Putamen (tissue), 1 donor: ENCODE measurements around the gene PORCN.

Experiments used
- DNase-seq: peaks from one replicate; pipeline ENCODE4 v3.0.0-alpha.2; 2016; ENCODE audit warnings: low spot score

PORCN gene

DNA sequence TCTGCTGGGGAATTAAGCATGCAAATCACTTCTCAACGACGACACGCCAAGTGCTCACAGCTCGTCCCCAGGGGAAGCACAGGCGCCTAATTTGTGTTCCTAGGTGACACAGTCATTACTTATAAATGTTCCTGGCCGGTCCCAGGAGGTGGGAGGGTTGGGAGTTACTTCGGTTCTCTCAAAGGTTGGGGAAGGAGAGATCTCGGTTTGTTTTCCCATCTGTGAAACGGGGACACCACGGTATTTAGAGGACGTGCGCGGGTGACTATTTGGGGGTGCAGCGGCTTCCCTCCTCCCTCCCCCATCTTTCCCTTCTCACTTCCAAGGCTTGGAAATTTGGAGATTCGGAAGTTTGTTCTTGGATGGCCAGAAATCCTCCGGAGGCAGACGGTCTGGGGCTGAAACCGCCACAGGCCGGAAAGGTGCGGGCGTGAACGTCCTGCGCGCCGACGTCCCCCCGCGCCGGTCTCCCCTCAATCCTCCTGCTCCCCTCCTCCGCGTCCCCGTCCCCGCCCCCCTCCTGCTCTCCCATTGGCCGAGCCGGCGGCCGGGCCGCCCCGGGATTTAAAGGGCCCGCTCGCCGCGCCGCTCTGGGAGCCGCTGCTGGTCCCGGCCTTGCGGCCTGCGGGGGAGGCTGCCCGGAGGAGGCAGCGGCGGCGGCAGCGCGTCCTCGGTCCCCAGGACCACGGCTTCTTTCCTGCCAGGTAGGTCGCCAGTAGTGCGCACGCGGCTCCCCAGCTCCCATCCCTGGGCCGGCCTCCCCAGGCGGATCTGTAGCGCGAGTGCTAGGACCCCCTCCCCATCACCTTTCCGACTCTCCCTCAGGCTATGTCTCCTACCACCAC, at the start of gene PORCN:
TSS of gene PORCN (plus strand) at position 593 of the 845 bp plus-strand sequence. CDS start 829 bp downstream, outside the sequence.
- peak; percentile 78 for DNase-seq

DNA sequence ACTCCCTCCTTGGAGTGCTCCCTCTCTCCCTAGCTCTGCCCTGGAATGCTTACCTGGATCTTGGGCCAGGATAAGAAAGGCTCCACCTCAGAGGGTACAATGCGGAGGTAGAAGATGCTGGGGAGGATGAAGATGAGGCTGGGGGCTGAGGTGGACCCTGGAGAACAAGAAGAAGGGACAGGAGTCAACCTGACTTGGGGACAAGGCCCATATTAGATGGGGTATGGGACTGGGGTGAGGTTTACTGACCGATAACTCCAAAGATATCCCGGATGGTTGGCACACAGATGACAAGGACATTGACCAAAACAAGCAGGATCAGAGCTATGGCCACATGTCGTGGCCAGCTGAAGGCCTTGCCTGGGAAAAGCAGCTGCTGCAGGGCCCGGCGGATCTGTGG, 49.3 kb upstream of the PORCN start:
- DNase-seq: no peak

DNA sequence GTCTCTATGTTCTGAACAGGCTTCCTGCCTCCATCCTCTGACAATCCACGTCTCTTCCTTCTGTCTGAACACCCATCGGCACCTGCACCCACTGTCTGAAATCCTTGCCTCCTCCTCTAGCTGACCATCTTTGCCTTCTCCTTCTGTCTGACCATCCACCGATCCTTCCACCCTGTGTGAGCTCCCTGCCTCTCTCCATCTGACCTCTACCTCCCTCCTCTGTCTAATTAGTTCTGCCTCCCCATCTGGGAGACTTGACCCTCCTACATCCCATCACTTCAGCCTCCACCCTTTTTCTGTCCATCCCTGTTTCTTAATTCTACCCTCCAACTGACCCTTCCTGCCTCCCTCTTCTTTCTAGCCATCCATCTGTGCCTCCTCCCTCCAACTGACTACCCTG, 48.8 kb upstream of the PORCN start:
- DNase-seq: no peak

DNA sequence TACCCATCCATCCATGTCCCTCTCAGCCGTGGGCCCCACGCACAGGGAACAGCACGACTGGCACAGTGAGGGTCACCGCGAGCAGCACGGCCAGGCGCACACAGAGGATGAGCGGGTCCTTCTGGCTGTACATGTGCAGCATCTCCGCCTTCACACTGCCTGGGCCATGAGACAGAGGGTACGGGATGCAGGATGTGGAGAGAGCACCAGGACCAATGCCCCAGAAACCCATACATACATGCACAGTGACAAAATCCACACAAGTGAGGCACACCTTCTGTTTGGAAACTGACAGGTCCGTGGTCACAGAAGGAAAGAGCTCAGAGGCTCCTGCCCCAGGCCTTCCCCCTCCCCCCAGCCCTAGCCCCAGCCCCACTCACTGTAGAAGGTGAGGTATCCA, 48.2 kb upstream of the PORCN start:
- DNase-seq: no peak

DNA sequence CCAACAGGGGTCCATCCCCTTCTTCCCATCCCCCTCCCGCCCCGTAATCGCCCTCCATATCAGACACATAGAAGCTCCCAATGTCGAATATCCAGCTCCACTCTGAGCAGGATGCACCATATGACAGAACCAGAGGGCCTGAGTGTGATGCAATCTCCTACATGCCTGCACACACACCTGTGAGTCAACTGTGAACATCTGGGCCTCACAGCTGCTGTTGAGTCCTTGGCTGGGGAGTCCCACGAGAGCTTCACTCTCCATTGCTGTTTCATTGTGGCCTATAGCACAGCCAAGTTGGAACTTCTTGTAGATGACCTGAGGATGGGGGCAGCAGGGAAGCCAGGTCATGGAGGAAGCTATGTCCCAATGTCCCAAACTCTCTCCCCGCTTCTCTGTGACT, 47.0 kb upstream of the PORCN start:
- DNase-seq: no peak

DNA sequence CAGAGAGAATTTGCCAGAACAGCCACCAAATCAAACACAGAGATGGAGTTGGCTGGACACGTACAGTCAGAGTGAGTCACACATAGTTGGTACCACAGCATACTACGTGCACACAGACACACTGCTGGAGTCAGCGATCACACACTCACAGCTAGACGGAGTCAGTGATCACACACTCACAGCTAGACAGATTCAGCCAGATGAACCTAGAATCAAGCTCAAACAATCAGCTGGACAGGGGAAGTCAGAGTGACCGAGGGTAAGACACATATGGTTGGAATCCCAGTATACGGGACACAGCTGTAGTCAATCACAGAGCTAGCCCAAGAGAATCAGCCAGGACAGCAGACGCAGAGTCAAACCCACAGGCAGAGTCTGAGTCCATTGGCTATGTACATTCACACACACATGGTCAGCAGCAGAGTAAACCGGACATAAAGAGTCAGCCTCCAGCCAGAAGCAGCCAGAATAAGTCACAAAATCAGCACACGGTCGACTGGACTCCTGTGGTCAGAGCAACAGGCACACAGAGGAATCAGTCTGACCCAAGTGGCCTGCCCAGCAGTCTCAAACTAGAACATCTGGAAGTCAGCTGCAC, 43.4 kb upstream of the PORCN start:
- no peak for DNase-seq

DNA sequence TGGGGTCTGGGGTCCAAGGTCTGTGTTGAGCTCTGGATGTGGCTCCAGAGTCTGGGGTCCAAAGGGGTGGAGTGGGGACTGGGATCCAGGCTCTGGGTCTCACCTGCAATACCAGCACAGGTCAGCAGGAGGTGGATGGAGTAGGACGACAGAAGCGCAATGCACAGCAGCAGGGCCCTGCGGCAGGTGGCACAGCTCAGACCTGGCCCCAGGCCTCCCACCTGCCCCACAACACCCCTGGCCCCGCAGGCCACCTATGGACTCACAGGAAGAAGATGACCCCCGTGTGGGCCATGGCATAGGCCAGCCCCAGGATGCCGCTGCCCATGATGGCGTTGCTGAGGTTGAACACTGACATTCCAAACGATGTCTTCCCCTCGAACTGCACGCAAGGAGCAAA, 42.1 kb upstream of the PORCN start:
- no peak for DNase-seq

DNA sequence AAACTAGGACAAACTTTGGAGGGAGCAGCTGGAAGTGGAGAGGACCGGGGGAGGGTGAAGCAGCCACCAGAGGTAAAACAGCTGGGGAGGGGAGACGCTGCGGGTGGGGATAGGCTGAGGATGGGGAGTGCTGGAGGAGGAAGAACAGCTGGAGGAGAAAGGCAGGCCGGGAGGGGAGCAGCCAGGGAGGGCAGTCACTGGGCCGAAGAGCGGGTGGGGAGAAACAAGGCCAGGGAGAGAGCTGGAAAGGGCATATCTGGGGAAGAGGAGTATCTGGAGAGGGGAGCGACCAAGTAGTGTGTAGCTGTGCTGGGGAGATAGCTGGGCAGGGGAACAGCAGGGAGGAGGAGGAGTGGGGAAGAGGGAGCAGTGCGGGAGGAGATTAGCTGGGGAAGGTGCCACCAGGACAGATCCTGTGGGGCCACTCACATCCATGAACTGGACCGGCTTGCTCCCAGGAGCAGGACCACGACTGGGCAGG, 41.5 kb upstream of the PORCN start:
- DNase-seq: no peak

DNA sequence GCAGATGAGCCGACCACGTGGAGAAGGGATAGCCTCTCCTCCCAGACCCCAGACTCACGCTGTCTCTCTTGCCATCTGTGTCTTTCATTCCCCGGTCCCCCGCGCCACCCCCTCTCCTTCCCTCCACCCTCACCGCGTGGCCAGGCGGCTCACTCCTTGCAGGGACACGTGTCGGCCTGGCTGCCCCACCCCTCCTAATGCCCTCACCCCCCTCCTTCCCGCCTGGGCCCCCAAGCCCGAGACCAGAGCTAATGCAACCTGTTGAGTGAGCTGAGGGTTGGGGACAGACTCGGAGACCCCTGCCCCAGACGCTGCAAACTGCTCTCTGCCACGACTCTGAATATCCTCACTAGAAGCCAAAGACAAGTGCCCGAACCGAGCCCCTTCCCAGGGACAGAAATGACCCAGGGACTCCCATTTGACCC, 40.5 kb upstream of the PORCN start:
- no peak for DNase-seq

DNA sequence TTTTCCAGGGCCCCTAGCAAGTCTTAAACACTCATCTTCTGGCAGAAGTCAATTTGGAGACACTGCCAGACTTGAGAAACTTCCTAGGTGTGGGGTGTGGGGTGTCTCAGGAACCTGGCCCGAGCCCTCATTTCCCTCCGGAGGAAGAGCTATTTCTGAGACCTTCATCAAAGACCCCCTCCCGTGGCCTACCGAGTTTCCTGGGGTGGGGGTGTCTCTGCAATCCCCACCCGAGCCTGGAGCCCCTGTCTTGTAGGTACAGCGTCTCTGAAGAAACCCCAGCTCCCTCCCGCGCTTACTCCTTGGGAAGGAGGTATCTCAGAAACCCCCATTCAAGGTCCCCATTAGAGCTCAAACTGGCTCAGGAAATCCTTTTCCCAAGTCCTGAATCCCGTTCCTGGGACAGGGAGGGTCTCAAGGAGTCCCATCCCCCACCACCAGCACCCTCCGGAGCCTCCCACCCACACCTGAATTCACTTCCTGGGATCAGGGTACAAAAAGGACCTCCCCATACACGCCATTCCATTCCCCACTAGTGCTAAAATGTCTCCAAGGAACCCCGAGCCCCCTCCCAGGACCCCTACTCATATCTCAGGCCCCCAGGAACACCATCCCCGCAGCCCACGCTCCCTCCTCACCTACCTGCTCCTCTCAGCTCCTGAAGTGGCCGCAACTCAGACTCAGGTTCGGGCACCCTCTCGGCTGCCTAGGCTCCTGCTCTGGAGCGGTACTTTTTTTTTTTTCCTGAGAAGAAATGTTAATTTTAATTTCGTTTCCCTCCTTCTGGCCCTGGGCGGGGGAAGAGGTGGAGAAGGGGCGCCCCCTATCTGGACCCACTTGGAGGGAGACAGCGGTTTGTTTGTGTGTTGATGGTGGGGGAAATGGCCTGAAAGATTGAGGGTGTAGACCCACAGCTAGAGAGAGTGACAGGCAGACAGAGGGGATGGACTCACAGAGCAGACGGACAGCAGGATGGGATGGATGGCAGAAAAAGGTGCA, 39.8 kb upstream of the PORCN start:
- DNase-seq: no peak

DNA sequence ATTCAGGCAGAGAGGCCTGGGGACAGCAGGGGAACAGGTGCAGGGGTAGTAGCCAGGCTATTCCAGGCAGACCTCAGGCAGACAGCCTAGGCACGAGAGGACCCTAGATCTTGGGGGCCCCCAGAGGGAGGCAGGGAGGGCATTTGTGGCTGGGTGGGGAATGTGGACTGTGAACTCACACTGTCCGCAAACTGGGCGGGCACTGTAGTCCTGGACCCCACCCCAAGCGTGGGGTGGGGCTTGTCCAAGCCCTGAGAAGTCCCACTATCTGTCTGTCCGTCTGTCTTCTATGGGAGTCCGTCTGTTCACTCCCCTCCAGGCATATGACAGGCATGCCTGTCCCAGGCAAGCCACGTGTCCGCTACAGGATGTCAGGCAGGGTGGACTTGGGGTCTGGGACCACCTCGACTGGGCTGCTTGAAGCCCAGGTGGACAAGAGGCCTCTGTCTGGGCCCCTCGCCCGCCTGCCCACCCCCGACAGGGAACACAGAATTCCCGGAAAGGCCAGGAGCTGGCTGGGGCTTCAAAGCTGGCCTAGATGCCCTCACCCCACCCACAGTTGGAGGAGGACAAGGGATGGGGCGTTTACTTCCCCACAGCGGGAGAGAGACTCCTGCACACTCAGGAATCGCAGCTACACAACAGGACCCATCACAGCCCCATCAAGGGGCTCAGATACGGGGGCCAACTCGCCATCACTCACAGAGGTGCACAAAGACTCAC, 38.5 kb upstream of the PORCN start, which contains the start of gene SLC38A5:
TSS of gene SLC38A5 (minus strand) at position 151 of the 723 bp plus-strand sequence. CDS start 2,336 bp downstream, outside the sequence.
- no peak for DNase-seq

DNA sequence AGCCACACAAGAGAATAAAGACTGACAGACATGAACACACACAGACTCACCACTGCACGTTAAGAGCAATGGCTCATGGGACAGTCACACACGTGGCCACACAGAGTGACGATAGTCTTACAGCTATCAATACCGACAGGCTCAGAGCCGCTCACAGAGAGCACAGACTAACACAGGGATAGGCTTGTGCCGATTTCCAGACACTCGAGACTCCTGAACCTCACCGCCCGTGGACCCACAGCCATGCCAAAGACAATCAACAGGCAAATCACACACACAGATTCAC, 38.0 kb upstream of the PORCN start:
- DNase-seq: no peak

DNA sequence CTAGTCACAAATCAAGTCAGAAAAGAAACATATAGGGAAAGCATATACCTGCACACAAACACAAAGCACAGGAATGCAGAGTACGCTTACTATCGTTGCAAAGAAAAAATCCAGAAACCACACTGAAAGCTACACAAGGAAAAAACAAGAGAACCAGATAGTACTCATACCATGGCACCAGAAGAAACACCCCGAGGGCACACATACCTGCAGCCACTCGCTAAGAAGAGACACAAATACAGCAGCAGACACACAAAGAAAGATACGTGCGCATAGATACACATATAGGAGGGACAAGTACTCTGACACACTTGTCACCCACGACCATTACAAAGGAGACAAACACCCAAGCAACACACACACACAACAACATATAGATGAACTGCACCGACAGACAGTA, 37.3 kb upstream of the PORCN start:
- no peak for DNase-seq

DNA sequence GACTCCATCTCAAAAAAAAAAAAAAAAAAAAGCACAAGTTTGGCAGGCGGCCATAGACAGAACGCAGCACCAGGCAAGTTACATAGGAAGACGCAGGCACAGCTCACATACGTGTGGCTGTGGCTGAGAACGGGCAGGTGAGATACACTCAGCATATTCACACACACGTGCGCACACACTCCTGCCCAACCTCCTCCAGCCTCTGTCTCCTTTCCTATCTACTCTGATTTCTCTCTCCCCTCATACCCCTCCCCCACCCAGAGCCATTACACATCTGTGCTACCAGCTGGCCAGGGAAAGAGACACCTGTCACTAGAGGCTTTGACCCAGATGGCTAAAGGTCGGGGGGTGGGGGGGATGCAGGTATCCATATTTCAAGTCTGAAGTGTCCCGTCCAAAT, 36.6 kb upstream of the PORCN start:
- DNase-seq: no peak

DNA sequence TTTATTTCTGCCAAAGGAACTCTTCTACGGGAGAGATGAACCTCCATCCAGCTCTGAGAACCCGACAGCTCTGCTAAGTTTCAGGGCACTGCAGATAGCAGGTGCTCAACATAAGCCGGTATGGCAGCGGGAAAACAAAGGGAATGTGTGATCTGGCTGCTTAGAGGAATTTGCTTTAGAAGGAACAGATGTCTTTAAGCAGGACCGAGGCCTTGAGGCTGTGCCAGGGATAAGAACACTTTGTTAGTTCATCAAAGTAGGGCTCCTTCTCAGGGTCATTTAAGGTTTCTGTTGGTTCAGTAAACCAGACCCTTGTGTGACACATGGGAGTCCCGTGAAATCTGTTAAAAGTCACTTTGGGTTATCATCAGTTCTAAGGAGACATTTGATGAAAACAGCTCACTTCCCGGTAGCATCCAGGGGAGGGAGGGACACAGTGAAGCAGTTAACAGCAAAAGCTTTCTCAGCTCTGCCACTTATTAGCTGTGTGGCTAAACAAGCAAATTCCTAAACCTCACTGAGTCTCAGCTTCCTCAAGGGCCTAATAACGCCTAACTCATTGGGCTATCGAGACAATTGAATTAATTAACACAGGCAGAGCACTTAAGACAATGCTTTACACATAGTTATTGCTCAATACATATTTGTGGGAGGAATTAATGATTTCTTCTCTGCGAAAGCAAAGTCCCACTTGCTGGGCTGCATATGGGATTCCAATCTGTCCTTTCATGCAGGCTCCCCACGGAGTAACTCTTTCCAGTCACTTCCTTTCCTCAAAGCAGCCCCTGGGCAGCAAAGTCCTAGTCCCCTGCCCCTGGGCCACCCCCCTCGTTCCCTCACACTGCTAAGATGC, 35.7 kb upstream of the PORCN start:
- DNase-seq: no peak

DNA sequence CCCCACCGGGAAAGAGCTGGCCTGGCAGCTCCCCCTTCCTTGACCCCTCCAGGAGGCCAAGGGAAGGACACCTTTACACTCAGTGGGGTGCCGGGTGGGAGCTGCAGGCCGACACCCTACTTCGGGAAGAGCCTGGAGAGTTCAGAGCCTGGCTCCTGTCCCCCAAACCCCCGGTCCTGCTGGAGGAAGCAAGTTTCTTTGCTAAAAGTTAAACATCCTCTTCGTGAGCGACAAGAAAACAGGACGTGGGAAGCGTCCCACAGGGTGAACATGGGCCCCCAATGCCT, 35.1 kb upstream of the PORCN start:
- DNase-seq: no peak

DNA sequence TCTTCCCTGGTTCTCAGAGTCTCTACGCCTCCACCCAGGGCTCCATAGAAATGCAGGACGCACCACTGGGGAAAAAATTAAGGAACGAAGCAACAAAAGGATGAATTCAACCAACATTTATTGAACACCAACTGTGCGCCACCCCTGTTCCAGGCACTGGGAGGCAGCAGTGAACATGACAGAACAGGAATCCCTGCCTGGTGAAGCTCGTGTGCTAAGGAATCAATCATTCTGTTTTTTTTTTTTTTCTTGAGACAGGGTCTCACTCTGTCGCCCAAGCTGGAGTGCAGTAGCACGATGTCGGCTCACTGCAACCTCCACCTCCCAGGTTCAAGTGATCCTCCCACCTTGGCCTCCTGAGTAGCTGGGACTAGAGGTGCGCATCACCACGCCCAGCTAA, 34.7 kb upstream of the PORCN start:
- DNase-seq: no peak

DNA sequence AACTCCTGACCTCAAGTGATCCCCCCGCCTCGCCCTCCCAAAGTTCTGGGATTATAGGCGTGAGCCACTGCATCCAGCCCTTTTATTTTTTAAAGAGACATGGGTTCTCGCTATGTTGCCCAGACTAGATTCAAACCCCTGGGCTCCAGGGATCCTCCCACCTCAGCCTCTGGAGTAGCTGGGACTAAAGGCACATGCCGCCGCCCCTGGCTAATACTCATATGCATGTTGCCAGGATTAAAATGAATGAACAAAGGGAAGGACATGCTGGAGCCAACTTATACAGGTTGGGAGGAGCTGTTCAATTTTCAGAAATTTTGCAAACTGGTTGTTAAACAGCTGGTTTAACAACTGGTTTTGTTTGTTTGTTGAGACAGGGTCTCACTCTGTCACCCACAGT, 34.2 kb upstream of the PORCN start:
- DNase-seq: no peak

DNA sequence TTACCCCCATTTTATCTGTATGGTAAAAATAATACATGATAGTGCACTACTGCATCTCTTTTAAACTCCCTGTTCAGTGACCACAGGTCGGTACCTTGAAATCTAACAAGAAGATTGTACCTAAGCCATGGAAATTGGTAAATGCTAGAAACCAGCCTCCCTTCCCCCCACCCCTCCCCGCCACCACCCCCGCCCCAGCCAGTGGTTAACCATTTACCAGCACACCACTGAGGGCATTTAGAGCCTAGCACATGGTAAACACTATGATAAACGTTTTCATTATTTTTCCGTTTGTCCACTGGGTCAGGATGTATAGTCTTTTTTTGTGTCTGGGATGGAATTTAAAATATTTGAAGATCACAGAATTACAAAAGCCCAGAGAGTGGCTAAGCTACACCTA, 33.5 kb upstream of the PORCN start:
- DNase-seq: no peak

DNA sequence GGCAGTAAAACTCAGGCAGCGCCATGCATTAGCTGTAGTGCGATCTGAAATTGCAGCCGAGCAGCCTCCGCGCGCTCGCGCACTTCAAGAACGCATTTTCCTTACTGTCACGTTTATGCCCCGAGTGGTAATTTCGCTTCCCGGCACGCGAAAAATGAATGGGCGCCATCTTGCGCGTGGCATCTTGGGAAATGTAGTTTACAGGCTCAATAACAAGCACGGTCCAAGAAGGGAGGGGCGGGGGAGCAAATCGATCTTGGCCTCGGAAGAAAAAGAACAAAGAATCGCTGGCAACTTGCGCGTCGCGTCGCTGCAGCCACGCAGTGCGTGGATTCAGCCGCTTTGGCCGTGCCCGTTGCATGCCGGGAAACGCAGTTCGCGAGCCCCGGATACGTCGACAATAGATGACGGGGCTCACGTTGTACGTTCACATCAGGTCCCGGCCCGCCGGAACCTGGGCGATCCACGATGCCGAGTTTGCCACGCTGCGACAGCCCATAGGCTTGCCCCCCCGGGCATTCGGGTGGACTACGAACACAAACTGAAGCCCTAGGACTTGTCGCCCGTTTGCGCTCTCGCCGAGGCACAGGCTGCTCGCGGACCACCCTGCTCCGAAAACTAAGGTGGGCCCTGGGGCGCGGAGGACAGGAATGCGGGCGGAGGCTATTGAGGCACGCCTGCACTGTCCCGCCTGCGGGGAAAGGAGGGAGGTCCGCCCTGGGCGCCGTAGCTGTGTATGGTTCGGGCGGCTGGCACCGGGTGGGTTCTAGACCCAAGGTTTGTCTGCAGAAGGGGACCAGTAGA, 32.8 kb upstream of the PORCN start, which contains the start of gene FTSJ1:
TSS of gene FTSJ1 (plus strand) at position 426 of the 804 bp plus-strand sequence. CDS start 1,849 bp downstream, outside the sequence.
- DNase-seq: peak; percentile 94
